ENCODE results near the gene RPL3. TPM values are rescaled to one million over a fixed set of nuclear protein-coding genes. Genes with fewer than 3 reads are reported as not detected.

RPL3 gene
- polyA plus RNA-seq, 1 donor, result 2,943 TPM

DNA sequence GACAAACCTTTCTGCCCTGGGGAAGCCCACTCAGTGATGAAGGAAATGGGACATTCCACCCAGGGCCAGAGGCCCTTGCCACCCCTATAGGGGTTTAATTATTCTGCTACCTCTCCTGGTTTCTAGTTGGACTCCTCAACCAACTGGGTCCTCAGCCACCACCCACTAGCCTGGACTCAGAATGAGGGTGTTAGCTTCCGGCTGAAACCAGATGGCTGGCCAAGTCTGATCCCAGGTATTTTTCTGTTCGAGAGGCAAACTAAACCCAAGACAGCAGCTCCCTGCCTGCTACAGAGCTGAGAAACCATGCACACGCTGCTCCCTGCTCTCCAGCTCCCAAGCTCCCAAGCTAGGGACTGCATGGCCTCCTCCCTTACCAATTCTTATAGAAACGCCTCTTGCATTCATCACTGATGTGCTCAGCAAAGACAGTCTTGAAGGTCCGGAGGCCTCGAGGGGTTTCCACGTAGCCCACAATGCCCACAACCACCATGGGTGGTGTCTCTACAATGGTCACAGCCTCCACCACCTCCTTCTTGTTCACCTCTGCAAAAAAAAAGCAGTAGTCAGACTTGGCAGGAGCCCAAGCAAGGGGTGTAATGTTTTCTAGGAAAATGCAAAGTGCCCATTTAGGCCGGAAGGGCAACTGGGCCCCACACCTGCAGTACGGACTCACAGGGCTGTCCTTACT lies 2.2 kb downstream of the RPL3 start:
- DNase-seq (ENCODE audit: low read depth), result no peak

DNA sequence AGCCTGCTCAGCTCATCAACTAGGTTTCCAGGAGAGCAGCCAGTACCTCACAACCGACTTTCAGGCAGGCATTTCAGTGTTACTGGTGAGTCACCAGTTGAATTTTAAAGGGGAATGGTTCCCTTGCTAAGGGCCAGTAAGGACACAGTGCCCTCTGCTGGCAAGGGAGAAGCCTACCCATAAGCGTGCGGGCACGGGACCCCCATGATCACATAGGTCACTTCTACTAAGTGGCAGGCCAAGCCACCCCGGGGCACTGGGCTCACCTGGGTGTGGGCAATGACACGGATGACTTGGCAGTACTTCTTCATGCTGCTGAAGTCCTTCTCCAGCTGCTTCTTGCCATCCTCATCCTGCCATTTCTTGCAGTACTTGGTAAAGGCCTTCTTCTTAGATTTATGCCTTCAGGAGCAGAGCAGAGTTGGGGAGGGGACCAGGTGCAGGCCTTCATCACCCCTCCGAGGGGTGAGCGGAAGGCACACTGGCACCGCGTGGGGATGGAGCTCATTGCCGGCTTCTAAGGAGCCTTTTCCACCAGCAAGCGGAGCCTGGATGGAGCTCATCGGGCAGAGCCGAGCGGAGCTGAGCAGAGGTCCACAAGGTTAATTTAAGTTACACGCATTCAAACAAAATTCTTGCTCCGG lies 2.9 kb downstream of the RPL3 start:
- DNase-seq (ENCODE audit: low read depth), result no peak

DNA sequence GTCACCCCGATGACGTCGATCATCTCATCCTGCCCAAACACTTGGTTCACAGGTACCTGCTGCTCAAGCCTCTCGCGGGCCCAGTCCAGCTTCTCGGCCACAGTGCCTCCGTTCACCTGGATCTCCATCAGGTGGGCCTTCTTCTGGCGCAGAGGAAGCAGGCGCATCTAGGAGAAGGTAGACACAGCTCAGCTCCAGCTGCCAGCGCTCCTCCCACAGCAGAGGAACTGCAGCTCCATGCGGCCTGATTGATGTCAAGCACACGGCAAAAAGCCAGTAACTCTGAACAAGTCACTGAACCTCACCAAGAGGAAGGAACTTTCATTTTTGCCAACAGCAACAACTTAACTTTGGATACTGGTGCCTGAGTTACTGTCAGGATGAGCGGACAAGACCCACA lies 4.0 kb downstream of the RPL3 start:
- DNase-seq (ENCODE audit: low read depth), result no peak

DNA sequence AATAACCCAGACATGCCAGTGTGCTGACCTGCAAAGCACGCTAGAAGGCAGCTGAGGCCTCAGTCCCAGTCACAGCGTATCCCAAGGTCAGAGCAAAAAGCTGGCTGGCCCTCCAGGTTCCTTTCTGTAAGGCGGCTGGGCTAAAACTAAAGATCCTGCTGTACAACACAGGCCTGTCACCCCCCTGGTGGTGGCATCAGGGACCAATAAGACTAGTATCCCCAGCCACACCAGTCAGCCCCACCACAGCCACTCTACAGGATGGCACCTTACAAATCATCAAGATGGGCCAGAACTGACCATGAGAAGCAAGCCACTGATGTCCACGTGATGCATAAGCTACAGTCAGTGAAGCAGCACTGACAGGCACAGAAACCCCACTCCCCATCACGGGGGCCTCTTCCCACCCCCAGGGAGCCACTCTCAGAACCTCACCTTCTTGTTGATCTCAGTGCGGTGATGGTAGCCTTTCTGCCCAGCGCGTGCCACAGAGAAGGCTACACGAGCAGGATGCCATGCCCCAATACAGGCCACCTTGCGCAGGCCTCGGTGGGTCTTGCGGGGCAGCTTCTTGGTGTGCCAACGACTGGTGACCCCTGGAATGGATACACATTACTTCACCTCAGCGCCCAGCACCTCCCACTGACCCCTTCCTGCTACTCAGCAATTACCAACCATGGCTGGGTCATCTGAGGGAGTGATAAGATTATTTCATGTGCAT lies 5.0 kb downstream of the RPL3 start:
- no peak for DNase-seq (ENCODE audit: low read depth)

DNA sequence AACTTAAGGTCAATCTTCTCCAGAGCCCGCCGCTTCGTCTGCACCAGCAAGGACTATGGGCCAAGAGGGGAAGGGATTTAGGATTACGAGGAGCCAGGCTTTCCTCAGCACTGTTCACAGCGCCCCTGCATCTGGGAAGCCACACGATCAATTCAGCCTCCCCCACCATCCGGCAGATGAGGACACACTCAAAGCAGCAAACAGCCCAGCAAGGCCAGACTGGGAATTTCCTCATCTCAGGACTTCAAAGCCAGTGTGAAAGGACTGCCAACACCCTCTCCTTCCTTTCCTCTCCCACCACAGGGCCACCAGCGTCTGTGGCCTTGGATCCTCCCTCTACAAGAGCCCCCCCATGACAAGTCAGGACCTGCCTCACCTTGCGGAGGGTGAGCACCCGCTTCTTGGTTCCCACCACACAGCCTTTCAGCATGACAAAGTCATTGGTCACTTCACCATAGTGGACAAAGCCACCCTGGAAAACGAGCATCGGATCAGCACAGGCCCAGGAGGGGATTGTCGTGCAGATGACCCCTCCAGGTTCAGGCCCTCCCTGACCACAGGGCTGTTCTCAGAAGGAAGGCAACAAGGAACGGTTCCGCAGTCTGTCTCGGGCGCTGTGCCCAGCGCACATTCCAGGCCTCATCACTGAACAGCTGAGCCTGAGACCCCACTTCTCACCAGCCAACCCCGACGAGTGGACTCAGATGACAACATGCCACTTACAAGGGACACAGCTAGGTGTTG lies 6.0 kb downstream of the RPL3 start:
- DNase-seq (ENCODE audit: low read depth), result no peak

DNA sequence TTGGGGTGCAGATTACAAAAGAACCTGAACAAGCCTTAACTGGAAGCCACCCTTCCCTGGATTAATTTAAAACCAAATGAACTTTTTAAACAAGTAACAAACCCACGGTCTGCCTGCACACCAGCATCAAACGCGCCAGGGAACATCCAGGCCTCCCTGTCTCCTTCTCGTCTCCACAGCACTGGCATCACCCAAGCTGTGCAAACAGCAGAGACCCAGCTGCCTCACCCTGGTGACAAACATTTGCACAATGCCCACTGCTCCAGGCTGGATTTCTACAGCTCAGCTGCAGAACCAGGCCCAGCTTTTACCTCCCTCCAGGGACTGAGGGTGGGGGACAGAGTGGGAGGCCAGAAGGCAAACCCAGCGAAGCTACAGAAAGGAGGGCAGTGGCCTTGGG lies 7.0 kb downstream of the RPL3 start:
- no peak for DNase-seq (ENCODE audit: low read depth)

DNA sequence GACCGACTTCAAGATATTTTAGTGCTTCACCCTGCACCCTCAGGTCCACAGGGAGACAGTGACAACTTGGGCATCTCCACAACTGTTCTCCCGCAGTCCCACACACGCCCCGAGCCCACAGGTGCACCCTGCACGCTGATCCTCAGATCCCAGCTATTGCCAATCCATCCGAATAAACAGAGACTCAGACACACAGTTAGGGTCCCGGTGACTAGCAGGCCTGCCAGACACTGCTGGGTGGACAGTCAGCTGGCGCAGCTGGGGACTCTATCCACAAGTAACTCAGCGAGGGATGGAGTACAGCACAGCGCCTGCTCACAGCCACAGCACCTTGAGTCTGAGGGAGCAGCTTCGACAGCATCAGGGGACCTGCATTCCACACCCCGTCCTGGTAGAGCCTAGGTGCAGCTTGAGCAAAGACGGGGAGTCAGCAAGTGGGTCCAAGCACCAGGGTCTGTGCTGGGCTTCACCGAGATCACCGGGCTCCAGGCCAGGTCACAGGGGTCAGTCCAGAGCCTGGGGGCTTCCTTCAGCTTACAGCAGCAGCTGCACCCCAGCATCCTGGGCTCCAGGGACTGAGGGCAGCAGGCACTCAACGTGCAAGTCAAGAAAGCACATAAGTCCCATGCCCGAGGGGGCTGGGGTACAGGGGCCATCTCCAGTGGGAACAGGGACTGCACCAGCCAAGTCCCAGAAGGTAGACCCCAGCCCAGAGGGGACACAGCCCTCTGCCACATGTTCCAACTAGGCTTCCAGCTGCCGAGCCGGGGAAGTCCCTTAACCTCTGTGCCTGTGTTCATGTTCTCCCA lies 7.6 kb downstream of the RPL3 start:
- DNase-seq (ENCODE audit: low read depth), result no peak

DNA sequence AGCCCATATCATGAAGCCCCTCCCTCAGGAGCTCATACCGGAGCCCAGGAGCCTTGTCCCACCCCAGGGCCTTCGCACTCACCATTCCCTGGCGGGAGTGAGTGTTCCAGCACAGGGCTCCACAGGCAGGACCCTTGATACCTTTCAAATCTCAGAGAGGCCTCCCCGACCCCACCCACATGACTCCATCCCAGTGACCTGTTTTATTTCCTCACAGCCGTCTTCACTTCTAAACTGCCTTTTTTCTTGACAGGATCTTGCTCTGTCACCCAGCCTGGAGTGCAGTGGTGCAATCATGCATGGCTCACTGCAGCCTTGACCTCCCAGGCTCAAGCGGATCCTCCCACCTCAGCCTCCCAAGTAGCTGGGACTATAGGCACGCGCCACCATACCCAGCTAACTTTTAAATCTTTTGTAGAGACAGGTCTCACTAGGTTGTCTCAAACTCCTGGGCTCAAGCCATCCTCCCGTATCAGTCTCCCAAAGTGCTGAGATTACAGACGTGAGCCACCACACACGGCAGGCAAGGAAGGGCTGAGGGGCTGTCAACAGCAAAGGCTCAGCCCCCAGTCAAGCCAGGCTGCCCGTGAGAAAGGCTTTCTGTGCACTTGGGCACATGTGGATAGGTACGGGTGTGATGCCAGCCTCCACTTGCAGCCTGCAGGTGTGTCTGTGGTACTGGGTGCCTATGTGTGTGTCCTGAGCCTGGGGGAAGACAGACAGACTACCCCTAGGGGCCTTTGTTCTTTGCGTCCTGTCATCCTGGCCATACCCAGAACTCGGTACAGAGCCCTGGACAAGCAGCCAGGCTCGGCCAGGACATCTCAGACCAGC lies 9.3 kb downstream of the RPL3 start:
- DNase-seq (ENCODE audit: low read depth), result no peak

DNA sequence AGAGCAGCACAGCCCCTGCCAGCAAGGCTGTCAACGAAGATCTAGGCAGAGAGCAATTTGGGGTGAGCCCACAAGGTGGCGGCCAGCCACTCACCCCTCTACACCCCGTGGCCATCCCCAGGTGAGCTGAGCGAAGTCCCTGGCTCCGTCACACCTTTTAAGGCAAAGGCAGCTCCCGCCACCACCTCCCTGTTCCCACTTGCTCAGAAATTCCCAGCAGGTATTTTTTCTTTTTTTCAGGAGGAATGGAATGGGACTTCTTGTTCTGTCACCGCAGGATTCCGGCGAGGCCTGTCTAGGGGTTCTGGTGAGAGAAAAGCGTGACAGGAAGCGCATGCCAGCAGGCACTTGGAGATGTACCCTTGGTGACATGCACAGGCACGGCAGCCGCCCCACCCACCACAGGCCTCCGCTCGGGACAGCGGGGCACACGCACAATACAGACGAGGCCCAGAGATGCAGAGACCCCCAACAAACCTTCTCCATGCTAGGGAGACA lies 10.0 kb downstream of the RPL3 start:
- DNase-seq (ENCODE audit: low read depth), result no peak

DNA sequence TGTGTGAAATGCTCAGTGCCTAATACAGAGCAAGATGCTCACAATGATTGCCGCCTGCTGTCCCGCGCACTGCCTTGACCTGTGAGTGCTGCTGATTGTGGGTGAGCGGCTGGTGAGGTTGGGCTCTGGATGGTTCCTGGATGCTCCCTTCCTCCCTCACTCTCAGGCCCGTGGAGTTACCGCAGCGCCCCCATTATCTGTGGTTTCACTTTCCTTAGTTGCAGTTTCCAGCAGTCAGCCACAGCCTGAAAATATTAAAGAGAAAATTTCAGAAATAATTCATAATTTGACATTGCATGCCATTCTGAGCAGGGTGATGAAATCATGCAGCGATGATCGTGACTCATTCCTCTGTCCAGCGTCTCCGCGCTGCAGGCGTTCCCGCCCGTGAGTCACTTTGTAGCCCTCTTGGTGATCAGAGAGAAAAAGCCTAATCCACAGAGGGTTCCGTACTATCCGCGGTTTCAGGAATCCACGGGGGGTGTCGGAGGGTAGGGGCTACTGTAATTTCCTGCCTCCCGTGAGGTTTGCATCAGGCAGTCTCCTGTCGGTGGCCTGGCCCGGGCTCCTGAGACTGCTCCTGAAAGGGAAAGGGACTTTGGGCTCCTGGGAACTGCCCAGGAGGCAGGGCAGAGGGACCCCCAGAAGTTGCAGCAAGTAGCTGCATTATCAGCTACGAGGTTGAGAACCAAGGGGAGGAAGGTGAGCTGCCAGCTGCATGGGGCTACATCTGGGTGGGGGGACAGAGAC lies 10.6 kb downstream of the RPL3 start:
- DNase-seq (ENCODE audit: low read depth), result no peak

DNA sequence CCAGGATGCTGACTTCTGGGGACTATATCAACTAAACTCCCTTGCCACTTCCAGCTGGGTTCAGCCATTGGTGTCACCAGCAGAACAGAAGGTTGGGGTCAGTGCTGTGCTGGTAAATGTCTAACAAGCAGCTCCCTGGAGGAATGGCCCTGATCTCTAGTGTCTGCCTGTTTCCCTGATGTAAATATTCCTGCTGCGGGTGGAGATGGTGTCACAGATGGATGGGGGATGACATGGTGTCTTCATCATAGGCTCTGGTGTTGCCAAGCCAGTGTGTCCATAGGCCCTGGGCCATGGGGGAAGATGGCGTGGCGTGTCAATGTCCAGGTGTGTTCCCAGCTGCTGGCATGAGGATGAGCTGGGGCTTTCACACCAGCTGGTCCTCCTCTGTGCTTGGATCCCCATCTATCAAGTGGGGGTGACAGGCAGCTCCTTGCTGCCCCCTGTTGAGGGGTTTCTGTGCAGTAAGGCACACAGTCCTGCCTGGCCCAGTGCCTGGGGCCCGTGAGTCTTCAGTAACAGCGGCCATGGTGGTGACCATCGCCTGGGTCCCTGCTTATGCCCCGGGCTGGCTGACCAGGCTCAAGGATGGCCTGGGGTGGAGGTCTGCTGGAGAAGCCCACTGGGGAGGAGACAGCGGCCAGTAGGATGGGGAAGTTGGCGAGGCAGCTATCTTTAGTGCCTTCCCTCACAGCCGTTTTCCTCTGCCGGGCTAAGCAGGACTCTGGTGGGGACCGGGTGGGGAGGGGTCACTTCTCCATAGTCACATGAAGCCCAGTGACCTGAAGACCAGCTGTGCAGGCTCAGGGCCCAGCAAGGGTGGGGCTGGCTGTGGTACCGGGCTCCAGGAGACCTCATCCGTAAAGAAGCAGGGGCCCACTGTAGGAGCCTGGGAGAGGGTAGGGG lies 12.7 kb downstream of the RPL3 start:
- no peak for DNase-seq (ENCODE audit: low read depth)

DNA sequence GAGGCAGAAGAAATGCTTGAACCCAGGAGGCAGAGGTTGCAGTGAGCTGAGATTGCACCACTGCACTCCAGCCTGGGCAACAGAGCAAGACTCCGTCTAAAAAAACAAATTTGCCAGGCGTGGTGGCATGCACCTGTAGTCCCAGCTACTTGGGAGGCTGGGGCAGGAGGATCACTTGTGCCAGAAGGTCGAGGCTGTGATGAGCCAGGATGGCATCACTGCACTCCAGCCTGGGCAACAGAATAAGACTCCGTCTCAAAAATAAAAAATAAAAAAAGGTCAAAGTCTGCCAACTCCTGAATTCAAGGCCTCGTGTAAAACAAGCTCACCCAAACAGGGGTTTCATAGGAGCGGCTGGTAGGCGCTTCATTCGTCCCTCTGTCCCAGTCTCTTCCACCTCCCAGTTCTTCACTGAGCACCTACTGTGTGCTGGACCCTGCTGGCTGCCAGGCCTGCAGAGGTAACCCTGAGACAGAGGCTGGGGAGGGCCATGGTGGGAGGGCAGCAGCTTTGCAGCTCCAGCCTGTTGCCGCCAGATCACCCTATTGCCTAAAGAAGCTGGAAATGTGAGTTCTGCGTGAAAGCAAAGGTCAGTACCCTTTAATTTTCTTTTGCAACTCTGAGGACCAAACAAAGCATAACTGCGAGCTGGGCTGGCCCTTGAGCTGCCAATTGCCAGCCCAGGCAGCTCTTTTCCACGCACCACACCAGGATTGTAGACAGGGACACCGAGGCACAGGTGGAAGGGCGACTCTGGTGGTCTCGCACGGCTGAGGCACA lies 15.3 kb downstream of the RPL3 start:
- no peak for DNase-seq (ENCODE audit: low read depth)

DNA sequence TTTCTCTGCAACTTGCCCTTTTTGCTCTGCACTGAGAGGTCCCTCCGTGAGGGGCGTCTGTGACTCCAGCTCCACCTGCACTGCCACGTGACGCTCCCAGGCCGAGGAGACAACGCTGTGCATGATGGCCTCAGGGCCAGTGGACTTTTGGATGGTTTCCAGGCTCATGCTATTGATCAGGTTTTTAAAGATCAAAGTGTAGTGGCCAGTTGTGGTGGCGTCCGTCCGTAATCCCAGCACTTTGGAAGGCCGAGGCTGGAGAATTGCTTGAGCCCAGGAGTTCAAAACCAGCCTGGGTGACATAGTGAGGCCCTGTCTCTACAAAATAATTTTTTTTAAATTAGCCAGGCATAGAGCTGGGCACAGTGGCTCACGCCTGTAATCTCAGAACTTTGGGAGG lies 16.1 kb downstream of the RPL3 start:
- no peak for DNase-seq (ENCODE audit: low read depth)

DNA sequence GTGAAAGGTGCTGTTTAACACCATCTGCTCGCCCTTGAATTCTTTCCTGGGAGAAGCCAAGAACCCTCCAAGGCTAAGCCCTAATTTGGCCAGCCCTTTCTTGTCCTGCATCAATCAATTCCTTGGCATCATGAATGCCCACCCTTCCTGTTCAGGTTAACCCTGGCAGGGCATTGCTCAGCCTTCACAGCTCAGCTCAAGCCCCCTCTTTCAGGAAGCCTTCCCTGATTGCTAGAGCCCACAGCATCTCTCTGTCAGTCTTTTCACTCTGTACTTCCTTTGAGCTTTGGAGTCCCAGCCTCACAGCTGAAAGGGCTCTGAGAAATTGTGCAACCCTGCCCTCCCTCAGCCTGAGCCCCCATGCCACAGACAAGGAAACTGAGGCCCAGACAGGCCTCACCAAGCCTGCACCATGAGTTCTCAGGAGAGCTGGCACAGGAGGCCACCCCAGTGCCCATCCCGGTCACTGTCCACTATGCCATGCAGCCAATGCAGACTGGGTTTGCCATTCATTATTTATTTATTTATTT lies 16.9 kb downstream of the RPL3 start:
- no peak for DNase-seq (ENCODE audit: low read depth)

DNA sequence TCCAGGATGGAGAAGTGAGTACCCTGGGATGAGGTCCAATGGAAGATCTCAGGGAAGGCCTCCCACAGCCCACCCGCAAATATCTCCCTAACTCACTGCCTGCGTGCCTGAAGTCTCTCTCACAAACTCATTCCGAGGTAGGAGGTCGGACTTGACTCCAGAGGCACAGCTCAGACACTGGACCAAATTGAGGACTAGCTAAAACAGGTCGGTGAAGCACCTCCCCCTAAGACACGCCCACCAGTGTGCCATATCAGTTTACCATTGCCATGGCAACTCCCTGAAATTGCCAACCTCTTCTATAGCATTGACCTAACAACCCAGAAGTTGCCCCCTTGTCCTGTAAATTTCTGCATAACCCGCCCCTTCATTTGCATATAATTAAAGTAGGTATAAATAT lies 17.5 kb downstream of the RPL3 start:
- no peak for DNase-seq (ENCODE audit: low read depth)

DNA sequence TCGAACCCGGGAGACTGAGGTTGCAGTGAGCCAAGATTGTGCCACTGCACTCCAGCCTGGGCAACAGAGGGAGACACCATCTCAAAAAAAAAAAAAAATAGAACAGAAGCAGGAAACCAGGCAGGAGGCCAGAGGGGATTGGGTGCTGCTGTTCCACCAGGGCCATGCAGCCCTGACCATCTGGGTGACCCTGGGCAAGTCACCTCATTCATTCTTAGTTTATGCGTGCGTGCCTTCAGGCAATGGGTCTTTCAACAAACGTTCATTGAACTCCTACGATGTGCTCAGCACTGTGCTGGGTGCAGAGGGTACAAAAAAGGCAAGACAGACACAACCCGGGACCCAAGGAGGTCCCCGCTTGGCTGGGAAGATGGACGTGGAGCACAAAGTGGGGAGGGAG lies 18.3 kb downstream of the RPL3 start:
- no peak for DNase-seq (ENCODE audit: low read depth)

DNA sequence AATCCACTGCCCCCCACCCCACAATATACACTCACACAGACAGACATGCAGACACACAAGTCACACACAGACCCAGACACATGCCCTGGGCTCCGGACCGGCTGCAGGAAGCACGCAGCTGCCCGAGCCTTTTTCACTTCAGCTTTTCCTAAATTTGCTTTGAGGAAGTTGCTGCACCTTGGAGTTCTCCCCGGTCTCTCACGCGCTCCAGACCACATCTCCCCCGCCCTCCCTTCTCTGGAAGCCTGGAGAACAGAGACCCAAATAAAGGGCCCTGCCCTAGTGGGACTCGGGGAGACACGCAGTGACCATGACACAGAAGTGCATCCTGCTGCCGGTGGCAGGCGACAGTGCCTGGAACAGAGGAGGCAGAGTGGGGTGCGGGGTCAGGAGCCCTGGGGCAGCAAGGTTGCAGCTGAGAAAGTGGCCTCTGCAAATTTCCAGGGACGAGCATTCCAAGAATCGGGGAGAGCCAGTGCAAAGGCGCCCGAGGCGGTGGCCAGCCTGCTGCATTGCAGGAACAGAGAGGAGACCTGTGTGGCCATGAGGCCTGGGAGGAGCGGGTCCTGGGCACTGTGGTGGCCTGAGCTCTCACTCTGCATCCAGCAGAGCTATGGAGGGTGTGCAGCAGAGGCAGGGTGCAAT lies 19.1 kb downstream of the RPL3 start:
- DNase-seq (ENCODE audit: low read depth), result no peak
